Osteocyte (in vitro differentiated cells): ENCODE results near the gene UPP1. TPM values are rescaled to one million over a fixed set of nuclear protein-coding genes. Genes with fewer than 3 reads are reported as not detected.
A peak's percentile ranks its signal among the peaks of the same experiment; 100 is the strongest.

ENCODE experiments used
- DNase-seq: peaks from one replicate; pipeline ENCODE4 v3.0.0; 2021; ENCODE audit warnings: mixed read lengths; ENCODE audit not compliant: unreplicated experiment; ENCODE audit errors: extremely low spot score
- H3K27ac Mint-ChIP-seq: one replicate; pipeline ENCODE4 v1.8.0; 2021; ENCODE audit warnings: mild to moderate bottlenecking, mixed read lengths; ENCODE audit not compliant: unreplicated experiment
- H3K27me3 Mint-ChIP-seq: one replicate; pipeline ENCODE4 v1.8.0; 2021; ENCODE audit warnings: mixed read lengths; ENCODE audit not compliant: unreplicated experiment
- H3K36me3 Mint-ChIP-seq: one replicate; pipeline ENCODE4 v1.8.0; 2021; ENCODE audit warnings: mixed read lengths; ENCODE audit not compliant: unreplicated experiment
- H3K4me1 Mint-ChIP-seq: one replicate; pipeline ENCODE4 v1.8.0; 2021; ENCODE audit warnings: mixed read lengths; ENCODE audit not compliant: unreplicated experiment
- H3K4me3 Mint-ChIP-seq: one replicate; pipeline ENCODE4 v1.8.0; 2021; ENCODE audit warnings: mild to moderate bottlenecking, moderate library complexity, mixed read lengths; ENCODE audit not compliant: unreplicated experiment
- H3K9me3 Mint-ChIP-seq: one replicate; pipeline ENCODE4 v1.8.0; 2021; ENCODE audit warnings: mixed read lengths; ENCODE audit not compliant: unreplicated experiment
- total RNA-seq: library from RNA; stranded (reverse); gene quantifications from 2 replicates; pipeline ENCODE4 v1.2.1, GENCODE V29; 2021
- TF ChIP-seq, protein P1 (sequence below): fragments of 200-600 bp; sonication (generic); IDR thresholded peaks from 2 replicates; pipeline ENCODE4 v1.5.0; 2021; ENCODE audit warnings: antibody characterized with exemption, mild to moderate bottlenecking, moderate library complexity

The UPP1 gene
- total RNA-seq, 1 donor from 2014 or later = 27.3 TPM

DNA sequence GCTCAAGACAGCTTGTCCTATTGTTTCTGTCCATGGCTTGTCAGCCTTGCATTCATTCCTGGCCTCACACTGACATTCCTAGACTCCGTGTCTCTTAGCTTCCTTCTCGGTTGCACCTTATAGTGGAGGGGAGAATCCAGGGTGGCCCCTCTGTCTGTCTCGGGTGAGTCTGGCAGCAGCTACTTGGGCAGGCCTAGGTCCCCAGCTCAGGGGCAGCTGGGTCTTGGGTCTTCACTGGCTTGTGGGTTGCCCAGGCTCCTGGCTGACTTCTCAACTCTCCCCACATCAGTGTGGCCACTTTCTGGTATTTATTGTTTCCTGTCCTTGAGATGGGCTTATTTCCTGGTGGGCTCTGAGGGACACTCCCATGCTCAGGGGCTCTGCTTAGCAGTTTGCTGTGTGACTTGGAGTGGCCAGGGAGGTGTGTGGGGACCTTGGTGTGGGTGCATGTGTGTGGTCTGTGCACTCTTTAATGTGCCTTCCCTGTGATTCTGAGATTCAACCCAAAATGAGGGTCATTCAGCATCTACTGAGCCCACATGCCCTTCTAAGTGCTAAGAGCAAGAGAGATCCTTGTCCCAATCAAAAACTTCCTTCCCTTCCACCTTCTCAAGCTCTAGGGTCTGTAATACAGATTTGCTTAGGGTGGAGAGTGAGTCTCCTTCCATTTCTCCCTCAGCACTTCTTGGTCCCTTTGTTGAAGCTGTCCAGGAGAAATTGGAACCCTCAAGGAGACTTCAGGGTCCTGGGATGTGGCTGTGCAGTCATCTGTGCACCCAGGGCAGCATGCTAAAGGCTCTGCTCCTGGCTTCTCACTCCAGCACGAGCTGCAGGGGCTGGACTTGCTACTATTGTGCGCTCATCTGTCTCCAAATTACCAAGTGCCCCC, 20.1 kb downstream of the UPP1 start:
- DNase-seq = peak; percentile 70
- Mint-ChIP-seq H3K4me1 (no peaks in the 10 kb centered on the region), H3K9me3 (no peaks in the 10 kb centered on the region), H3K4me3 (no peak overlapping the region), H3K36me3 (peaks cover 25% of the 10 kb centered on the region), H3K27me3 (no peaks in the 10 kb centered on the region), H3K27ac (no peak overlapping the region)
- TF ChIP-seq, protein P1, sequence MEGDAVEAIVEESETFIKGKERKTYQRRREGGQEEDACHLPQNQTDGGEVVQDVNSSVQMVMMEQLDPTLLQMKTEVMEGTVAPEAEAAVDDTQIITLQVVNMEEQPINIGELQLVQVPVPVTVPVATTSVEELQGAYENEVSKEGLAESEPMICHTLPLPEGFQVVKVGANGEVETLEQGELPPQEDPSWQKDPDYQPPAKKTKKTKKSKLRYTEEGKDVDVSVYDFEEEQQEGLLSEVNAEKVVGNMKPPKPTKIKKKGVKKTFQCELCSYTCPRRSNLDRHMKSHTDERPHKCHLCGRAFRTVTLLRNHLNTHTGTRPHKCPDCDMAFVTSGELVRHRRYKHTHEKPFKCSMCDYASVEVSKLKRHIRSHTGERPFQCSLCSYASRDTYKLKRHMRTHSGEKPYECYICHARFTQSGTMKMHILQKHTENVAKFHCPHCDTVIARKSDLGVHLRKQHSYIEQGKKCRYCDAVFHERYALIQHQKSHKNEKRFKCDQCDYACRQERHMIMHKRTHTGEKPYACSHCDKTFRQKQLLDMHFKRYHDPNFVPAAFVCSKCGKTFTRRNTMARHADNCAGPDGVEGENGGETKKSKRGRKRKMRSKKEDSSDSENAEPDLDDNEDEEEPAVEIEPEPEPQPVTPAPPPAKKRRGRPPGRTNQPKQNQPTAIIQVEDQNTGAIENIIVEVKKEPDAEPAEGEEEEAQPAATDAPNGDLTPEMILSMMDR = no peak

DNA sequence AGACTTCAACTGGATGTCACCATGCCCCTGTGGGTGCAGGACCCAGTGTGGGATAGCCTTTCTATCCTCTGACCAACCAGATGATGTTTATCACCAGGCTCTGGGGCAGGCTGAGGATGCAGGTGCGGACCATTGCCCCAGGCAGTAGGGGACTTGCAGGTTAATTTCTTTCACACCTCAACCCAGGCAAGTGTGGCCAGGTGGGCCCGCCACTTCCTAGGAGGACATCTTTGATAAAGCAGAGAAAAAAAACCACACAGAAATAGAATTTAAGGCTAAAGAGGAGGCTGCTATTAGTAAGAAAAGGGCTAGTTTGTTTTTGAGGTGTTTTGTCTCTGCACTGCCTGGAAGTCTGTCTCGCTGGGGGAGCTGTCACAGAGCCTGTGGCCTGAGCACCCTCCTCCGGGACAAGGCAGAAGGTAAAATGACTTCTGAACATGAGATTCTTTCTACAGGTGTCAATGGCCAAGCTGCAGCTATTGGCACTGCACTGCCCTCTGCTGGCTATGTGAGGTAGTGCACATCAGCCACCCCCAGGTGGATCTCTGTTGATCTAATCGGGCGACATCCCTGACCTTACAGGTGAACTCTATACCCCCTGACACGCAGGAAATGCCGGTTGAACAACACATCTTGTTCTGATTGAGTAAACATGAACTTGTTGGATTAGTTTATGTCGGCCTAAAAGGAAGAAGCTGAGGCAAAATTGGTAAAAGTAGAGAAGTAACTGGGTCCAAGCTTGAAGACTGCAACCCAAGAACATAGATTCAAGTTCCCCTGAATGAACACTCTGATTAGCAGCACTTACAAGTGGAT, 21.0 kb downstream of the UPP1 start:
- TF ChIP-seq, protein P1 = peak; percentile 99
- peak; percentile 88 for DNase-seq
- no peaks in the 10 kb centered on the region for H3K4me1 Mint-ChIP-seq
- H3K4me3 Mint-ChIP-seq = no peak overlapping the region
- H3K9me3 Mint-ChIP-seq = no peaks in the 10 kb centered on the region
- no peak overlapping the region for H3K27ac Mint-ChIP-seq
- H3K27me3 Mint-ChIP-seq = no peaks in the 10 kb centered on the region
- peaks cover 19% of the 10 kb centered on the region for H3K36me3 Mint-ChIP-seq

DNA sequence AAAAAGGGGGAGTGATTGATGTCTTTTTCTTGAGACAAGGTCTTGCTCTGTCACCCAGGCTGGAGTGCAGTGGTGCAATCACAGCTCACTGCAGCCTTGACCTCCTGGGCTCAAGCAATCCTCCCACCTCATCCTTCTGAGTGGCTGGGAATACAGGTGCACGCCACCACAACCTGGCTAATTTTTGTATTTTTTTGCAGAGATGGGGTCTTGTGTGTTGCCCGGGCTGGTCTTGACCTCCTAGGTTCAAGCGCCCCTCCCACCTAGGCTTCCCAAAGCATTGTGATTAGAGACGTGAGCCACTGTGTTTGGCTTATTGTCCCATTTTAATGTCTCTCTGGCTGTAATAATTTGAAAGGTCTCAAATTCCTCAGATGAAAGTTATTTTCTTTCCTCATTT, 21.8 kb downstream of the UPP1 start:
- peak; percentile 51 for DNase-seq
- Mint-ChIP-seq H3K36me3 (peaks cover 14% of the 10 kb centered on the region), H3K27me3 (no peaks in the 10 kb centered on the region), H3K27ac (no peak overlapping the region), H3K4me1 (no peaks in the 10 kb centered on the region), H3K4me3 (no peak overlapping the region), H3K9me3 (no peaks in the 10 kb centered on the region)
- TF ChIP-seq, protein P1 = no peak

DNA sequence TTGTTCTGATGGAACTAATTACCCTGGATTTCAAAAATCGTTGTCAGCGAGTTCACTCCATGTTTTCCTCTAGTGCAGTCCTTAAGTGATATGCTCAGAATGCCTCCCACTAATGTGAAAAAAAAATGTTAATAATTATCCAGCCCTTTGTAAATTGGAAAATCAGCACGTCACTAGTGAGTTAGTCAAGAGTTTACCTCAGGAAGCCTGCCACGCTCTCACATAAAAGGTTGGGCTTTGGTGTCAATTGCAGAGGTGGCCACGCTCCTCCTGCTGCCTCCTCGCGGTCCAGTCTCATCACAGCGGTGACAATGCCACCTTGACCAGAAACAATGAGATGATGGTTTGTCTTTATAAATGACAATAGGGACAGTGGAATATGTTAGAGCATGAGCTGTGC, 22.5 kb downstream of the UPP1 start:
- H3K4me3 Mint-ChIP-seq = no peak overlapping the region
- TF ChIP-seq, protein P1 = no peak
- no peaks in the 10 kb centered on the region for H3K27me3 Mint-ChIP-seq
- H3K36me3 Mint-ChIP-seq = peaks cover 14% of the 10 kb centered on the region
- no peak overlapping the region for H3K27ac Mint-ChIP-seq
- no peaks in the 10 kb centered on the region for H3K4me1 Mint-ChIP-seq
- peak; percentile 51 for DNase-seq
- no peaks in the 10 kb centered on the region for H3K9me3 Mint-ChIP-seq
